Skin epidermis (tissue), 12 donors: ENCODE results near the gene TPRA1.

Experiments
- H3K27ac ChIP-seq, 21 experiments: fragments of 200-600 bp; sonication (generic) in 11 of 21; one replicate each; pipeline ENCODE4 v1.5.0; 2020; ENCODE audit warnings: mild to moderate bottlenecking in 3 of 21, inconsistent platforms in 2 of 21, moderate library complexity in 2 of 21
- H3K4me3 ChIP-seq, 7 experiments: fragments of 200-600 bp; sonication (generic) in 2 of 7; one replicate each; pipeline ENCODE4 v1.5.0; 2020; ENCODE audit warnings: inconsistent platforms in 2 of 7, mild to moderate bottlenecking in 2 of 7, moderate library complexity in 1 of 7

TPRA1 gene

GRCh38 chr3:127597020-127597771 lies 6.7 kb upstream of the TPRA1 start:
- Histone ChIP-seq H3K4me3 (peak overlapping the region in 5 of 7 experiments; percentile 48 to 63 (median 53)), H3K27ac (peak overlapping the region in 4 of 21 experiments; percentile 29 to 83 (median 76))

- no peak overlapping the region for H3K4me3 ChIP-seq
- H3K27ac ChIP-seq = no peak overlapping the region
Measured at GRCh38 chr3:127595303-127595702, 4.8 kb upstream of the TPRA1 start.

GRCh38 chr3:127593178-127593577 lies 2.6 kb upstream of the TPRA1 start:
- Histone ChIP-seq H3K4me3 (no peak overlapping the region), H3K27ac (no peak overlapping the region)

GRCh38 chr3:127590282-127590592 lies 296 bp downstream of the TPRA1 start:
- peak overlapping the region; percentile 78 to 97 (median 92) for H3K27ac ChIP-seq
- peak overlapping the region; percentile 62 to 100 (median 93) for H3K4me3 ChIP-seq

GRCh38 chr3:127589600-127590281 lies 792 bp downstream of the TPRA1 start:
- Histone ChIP-seq H3K4me3 (peak overlapping the region; percentile 62 to 100 (median 93)), H3K27ac (peak overlapping the region; percentile 78 to 97 (median 92))

GRCh38 chr3:127588806-127589577 lies 1.5 kb downstream of the TPRA1 start:
- Histone ChIP-seq H3K27ac (peak overlapping the region in 18 of 21 experiments; percentile 79 to 97 (median 94)), H3K4me3 (peak overlapping the region; percentile 62 to 100 (median 93))

- Histone ChIP-seq H3K27ac (peak overlapping the region in 1 of 21 experiments; percentile 26), H3K4me3 (no peak overlapping the region)
Measured at GRCh38 chr3:127587876-127588275, 2.7 kb downstream of the TPRA1 start.

- Histone ChIP-seq H3K4me3 (no peak overlapping the region), H3K27ac (peak overlapping the region in 1 of 21 experiments; percentile 0)
Measured at GRCh38 chr3:127585813-127586413, 4.6 kb downstream of the TPRA1 start.

GRCh38 chr3:127585163-127585812 lies 5.2 kb downstream of the TPRA1 start:
- H3K27ac ChIP-seq = peak overlapping the region in 1 of 21 experiments; percentile 0
- H3K4me3 ChIP-seq = no peak overlapping the region

GRCh38 chr3:127584734-127585133 lies 5.8 kb downstream of the TPRA1 start:
- H3K4me3 ChIP-seq = no peak overlapping the region
- H3K27ac ChIP-seq = no peak overlapping the region

GRCh38 chr3:127580327-127581060 lies 10.0 kb downstream of the TPRA1 start:
- no peak overlapping the region for H3K27ac ChIP-seq
- H3K4me3 ChIP-seq = no peak overlapping the region

- no peak overlapping the region for H3K27ac ChIP-seq
- H3K4me3 ChIP-seq = no peak overlapping the region
Measured at GRCh38 chr3:127578802-127579201, 11.7 kb downstream of the TPRA1 start.

GRCh38 chr3:127578168-127578567 lies 12.4 kb downstream of the TPRA1 start:
- H3K27ac ChIP-seq = no peak overlapping the region
- no peak overlapping the region for H3K4me3 ChIP-seq

GRCh38 chr3:127577448-127577847 lies 13.1 kb downstream of the TPRA1 start:
- no peak overlapping the region for H3K4me3 ChIP-seq

GRCh38 chr3:127574880-127575878 lies 15.4 kb downstream of the TPRA1 start:
- Histone ChIP-seq H3K27ac (peak overlapping the region in 10 of 21 experiments; percentile 22 to 64 (median 43)), H3K4me3 (no peak overlapping the region)

More at GRCh38 chr3:127577448-127577847, 13.1 kb downstream of the TPRA1 start:
- no peak overlapping the region for H3K27ac ChIP-seq

- no peak overlapping the region for H3K27ac ChIP-seq
- H3K4me3 ChIP-seq = no peak overlapping the region
Measured at GRCh38 chr3:127573912-127574311, 16.6 kb downstream of the TPRA1 start.

- Histone ChIP-seq H3K27ac (no peak overlapping the region), H3K4me3 (no peak overlapping the region)
Measured at GRCh38 chr3:127573401-127573800, 17.1 kb downstream of the TPRA1 start.

- H3K4me3 ChIP-seq = no peak overlapping the region
- H3K27ac ChIP-seq = no peak overlapping the region
Measured at GRCh38 chr3:127572735-127573134, 17.8 kb downstream of the TPRA1 start.
